GM18909 (cell line): ENCODE data around the gene ZFAND2A.

Experiments used
- ATAC-seq: cut with Tn5 transposase; IDR thresholded peaks from one replicate; pipeline ENCODE4 v1.9.1; 2021; ENCODE audit warnings: mild to moderate bottlenecking; ENCODE audit not compliant: unreplicated experiment, poor library complexity

ZFAND2A gene

GRCh38 chr7:1111156-1111555 is 48.8 kb downstream of the ZFAND2A start:
- ATAC-seq: no peak

GRCh38 chr7:1110358-1110757 is 49.6 kb downstream of the ZFAND2A start:
- ATAC-seq: no peak

- ATAC-seq: no peak
These were observed 50.2 kb downstream of the ZFAND2A start for GRCh38 chr7:1109581-1110310.

GRCh38 chr7:1108264-1108920 is 51.6 kb downstream of the ZFAND2A start:
- no peak for ATAC-seq

GRCh38 chr7:1106793-1107421 is 53.1 kb downstream of the ZFAND2A start:
- ATAC-seq: no peak

GRCh38 chr7:1106063-1106792 is 53.8 kb downstream of the ZFAND2A start:
- ATAC-seq: no peak

- peak; percentile 63 for ATAC-seq
These were observed 54.8 kb downstream of the ZFAND2A start for GRCh38 chr7:1105189-1105588.

GRCh38 chr7:1104516-1105179 is 55.3 kb downstream of the ZFAND2A start:
- ATAC-seq: no peak

GRCh38 chr7:1103789-1104515 is 56.0 kb downstream of the ZFAND2A start:
- no peak for ATAC-seq

- no peak for ATAC-seq
These were observed 56.8 kb downstream of the ZFAND2A start for GRCh38 chr7:1103009-1103788.
